GM12874 (cell line): ENCODE measurements around the gene PKDCC.

Source experiments
- CTCF ChIP-seq: IDR thresholded peaks from 2 replicates; pipeline ENCODE4 v1.5.1; 2011; ENCODE audit warnings: low read depth, mild to moderate bottlenecking, control low read depth, low read length, moderate library complexity; ENCODE audit not compliant: insufficient read depth

The PKDCC gene

GRCh38 chr2:42087137-42087856, 39.5 kb downstream of the PKDCC start:
- no peak for TF ChIP-seq CTCF

- no peak for TF ChIP-seq CTCF
Observed at GRCh38 chr2:42087857-42088195, 40.0 kb downstream of the PKDCC start.

- peak; percentile 88 for TF ChIP-seq CTCF
Observed at GRCh38 chr2:42089340-42089925, 41.6 kb downstream of the PKDCC start.

GRCh38 chr2:42090216-42090615, 42.4 kb downstream of the PKDCC start:
- no peak for TF ChIP-seq CTCF

- no peak for TF ChIP-seq CTCF
Observed at GRCh38 chr2:42091671-42092070, 43.9 kb downstream of the PKDCC start.

- no peak for TF ChIP-seq CTCF
Observed at GRCh38 chr2:42092084-42092996, 44.5 kb downstream of the PKDCC start.

- no peak for TF ChIP-seq CTCF
Observed at GRCh38 chr2:42094114-42094513, 46.3 kb downstream of the PKDCC start.
